HEK293 (cell line): ENCODE results near the gene IL16.

ENCODE experiments used
- CTCF ChIA-PET: fragments of 350-600 bp; formaldehyde crosslinking; extraction: SDS; loops from one replicate; lab custom pipeline; 2021; ENCODE audit warnings: antibody characterized with exemption; lab: Yijun Ruan, JAX
- POLR2A ChIA-PET: fragments of 300-600 bp; formaldehyde crosslinking; extraction: SDS; loops from one replicate; lab custom pipeline; 2020; ENCODE audit warnings: antibody characterized with exemption, inconsistent platforms; lab: Yijun Ruan, JAX
- H3K27ac ChIP-seq: fragments of 200-500 bp; sonication (Bioruptor generic); 2 replicates; pipeline ENCODE4 v1.5.1; 2014; ENCODE audit warnings: low read depth, low read length, control low read depth, inconsistent platforms; ENCODE audit errors: extremely low read depth
- H3K36me3 ChIP-seq, 2 experiments: fragments of 200-500 bp in 1 of 2; sonication (Bioruptor generic) in 1 of 2; 1 replicate in 1 of 2; 2 replicates in 1 of 2; pipeline ENCODE4 v1.5.1; 2014 to 2017; ENCODE audit warnings: inconsistent platforms in 2 of 2, low read length in 2 of 2; ENCODE audit not compliant: control insufficient read depth in 2 of 2, insufficient read depth in 1 of 2
- H3K4me1 ChIP-seq: fragments of 200-500 bp; sonication (Bioruptor generic); 2 replicates; pipeline ENCODE4 v1.5.1; 2014; ENCODE audit warnings: mild to moderate bottlenecking, low read length, inconsistent platforms; ENCODE audit not compliant: control insufficient read depth, insufficient read depth
- H3K4me3 ChIP-seq: 2 replicates; pipeline ENCODE4 v1.5.1; 2011; ENCODE audit warnings: low read depth, mild to moderate bottlenecking, control low read depth, low read length, moderate library complexity
- H3K9me3 ChIP-seq: fragments of 200-500 bp; sonication (Bioruptor generic); 2 replicates; pipeline ENCODE4 v1.5.1; 2014; ENCODE audit warnings: low read depth, low read length, inconsistent platforms; ENCODE audit not compliant: control insufficient read depth, insufficient read depth
- BCL6B ChIP-seq: fragments of 450-650 bp; formaldehyde crosslinking; IDR thresholded peaks from 2 replicates; pipeline ENCODE4 v1.5.1; 2017; ENCODE audit warnings: missing biosample characterization, missing genetic modification characterization
- CTCF ChIP-seq: fragments of 450-650 bp; formaldehyde crosslinking; IDR thresholded peaks from 2 replicates; pipeline ENCODE4 v1.5.1; 2016; ENCODE audit warnings: missing biosample characterization, missing genetic modification characterization
- KLF10 ChIP-seq: fragments of 450-650 bp; IDR thresholded peaks from 2 replicates; pipeline ENCODE4 v1.5.1; 2018; ENCODE audit warnings: missing biosample characterization, mild to moderate bottlenecking, missing genetic modification characterization
- MEIS1 ChIP-seq: sonication (generic); formaldehyde crosslinking; IDR thresholded peaks from 2 replicates; pipeline ENCODE4 v1.8.1; 2022; ENCODE audit warnings: missing genetic modification reagents, mild to moderate bottlenecking, borderline replicate concordance
- REST ChIP-seq: fragments of 450-650 bp; formaldehyde crosslinking; IDR thresholded peaks from 2 replicates; pipeline ENCODE4 v1.5.1; 2016; ENCODE audit warnings: missing biosample characterization, missing genetic modification characterization
- SP3 ChIP-seq: fragments of 450-650 bp; formaldehyde crosslinking; IDR thresholded peaks from 2 replicates; pipeline ENCODE4 v1.5.1; 2016; ENCODE audit warnings: missing biosample characterization, missing genetic modification characterization
- YY1 ChIP-seq: fragments of 450-650 bp; formaldehyde crosslinking; IDR thresholded peaks from 2 replicates; pipeline ENCODE4 v1.5.1; 2018; ENCODE audit warnings: missing biosample characterization, missing genetic modification characterization
- YY2 ChIP-seq: fragments of 450-650 bp; formaldehyde crosslinking; IDR thresholded peaks from 2 replicates; pipeline ENCODE4 v1.5.1; 2016; ENCODE audit warnings: missing biosample characterization, missing genetic modification characterization
- ZBTB7A ChIP-seq: fragments of 450-650 bp; formaldehyde crosslinking; IDR thresholded peaks from 2 replicates; pipeline ENCODE4 v1.5.1; 2016; ENCODE audit warnings: low read depth, missing biosample characterization, missing genetic modification characterization
- ZFP37 ChIP-seq: fragments of 450-650 bp; formaldehyde crosslinking; IDR thresholded peaks from 2 replicates; pipeline ENCODE4 v1.5.1; 2016; ENCODE audit warnings: missing biosample characterization, missing genetic modification characterization
- ZNF548 ChIP-seq: fragments of 450-650 bp; formaldehyde crosslinking; IDR thresholded peaks from 2 replicates; pipeline ENCODE4 v1.5.1; 2016; ENCODE audit warnings: missing biosample characterization, missing genetic modification characterization
- ZNF677 ChIP-seq: fragments of 450-650 bp; IDR thresholded peaks from 2 replicates; pipeline ENCODE4 v1.5.0; 2018; ENCODE audit warnings: missing biosample characterization, mild to moderate bottlenecking, missing genetic modification characterization, moderate library complexity
- ZNF701 ChIP-seq: fragments of 450-650 bp; formaldehyde crosslinking; IDR thresholded peaks from 2 replicates; pipeline ENCODE4 v1.5.1; 2016; ENCODE audit warnings: missing biosample characterization, missing genetic modification characterization
- ZNF777 ChIP-seq: fragments of 450-650 bp; formaldehyde crosslinking; IDR thresholded peaks from 2 replicates; pipeline ENCODE4 v1.5.1; 2017; ENCODE audit warnings: missing biosample characterization, missing genetic modification characterization, borderline replicate concordance

IL16 gene

GRCh38 chr15:81221449-81221848 is 24.8 kb downstream of the IL16 start (continued):
- no peak for TF ChIP-seq YY2 (tag by site-specific recombination)

- no peak overlapping the region for H3K27ac ChIP-seq
- H3K9me3 ChIP-seq = no peaks in the 10 kb centered on the region
- no peak overlapping the region for H3K4me3 ChIP-seq
- ChIA-PET CTCF (interaction anchor here (0.6 to 5.0 kb wide), 4 partner anchors 44 to 1954 kb away, joined by 5 to 29 read pairs (median 7); no protein-coding TSS in a partner anchor), POLR2A (no interaction called here)
- H3K4me1 ChIP-seq = no peaks in the 10 kb centered on the region
- H3K36me3 ChIP-seq = no peaks in the 10 kb centered on the region
- TF ChIP-seq ZNF677 (tag by site-specific recombination) (no peak), CTCF (tag by site-specific recombination) (no peak), SP3 (tag by site-specific recombination) (no peak), ZBTB7A (tag by site-specific recombination) (no peak)
Measured at GRCh38 chr15:81222007-81222406, 25.3 kb downstream of the IL16 start.

GRCh38 chr15:81223346-81223971 is 26.8 kb downstream of the IL16 start:
- ChIA-PET CTCF (interaction anchor here (5.0 kb wide), 1 partner anchor 42 kb away, joined by 29 read pairs; no protein-coding TSS in a partner anchor), POLR2A (no interaction called here)
- Histone ChIP-seq H3K4me1 (no peaks in the 10 kb centered on the region), H3K36me3 (no peaks in the 10 kb centered on the region), H3K9me3 (no peaks in the 10 kb centered on the region), H3K27ac (no peak overlapping the region)
- TF ChIP-seq REST (tag by site-specific recombination) (no peak), BCL6B (no peak), ZNF548 (no peak), MEIS1 (no peak), ZNF701 (tag by site-specific recombination) (no peak), ZFP37 (tag by site-specific recombination) (no peak), KLF10 (tag by site-specific recombination) (no peak), ZNF777 (tag by site-specific recombination) (no peak)
- TF ChIP-seq, all 188 proteins: peak for 0
- H3K4me3 ChIP-seq = no peak overlapping the region

GRCh38 chr15:81224232-81224631 is 27.6 kb downstream of the IL16 start:
- no peaks in the 10 kb centered on the region for H3K9me3 ChIP-seq
- ChIA-PET CTCF (interaction anchor here (5.0 kb wide), 1 partner anchor 42 kb away, joined by 29 read pairs; no protein-coding TSS in a partner anchor), POLR2A (no interaction called here)
- no peaks in the 10 kb centered on the region for H3K36me3 ChIP-seq
- H3K4me1 ChIP-seq = no peaks in the 10 kb centered on the region
- no peak for TF ChIP-seq YY1
- no peak overlapping the region for H3K4me3 ChIP-seq
- no peak overlapping the region for H3K27ac ChIP-seq
